Measurements from ENCODE around the gene SIRPA. TPM values are rescaled to one million over a fixed set of nuclear protein-coding genes. Genes with fewer than 3 reads are reported as not detected.
A peak's percentile ranks its signal among the peaks of the same experiment; 100 is the strongest.

The SIRPA gene
- total RNA-seq, 1 experiment from 2014 or later: 6.0 TPM

DNA sequence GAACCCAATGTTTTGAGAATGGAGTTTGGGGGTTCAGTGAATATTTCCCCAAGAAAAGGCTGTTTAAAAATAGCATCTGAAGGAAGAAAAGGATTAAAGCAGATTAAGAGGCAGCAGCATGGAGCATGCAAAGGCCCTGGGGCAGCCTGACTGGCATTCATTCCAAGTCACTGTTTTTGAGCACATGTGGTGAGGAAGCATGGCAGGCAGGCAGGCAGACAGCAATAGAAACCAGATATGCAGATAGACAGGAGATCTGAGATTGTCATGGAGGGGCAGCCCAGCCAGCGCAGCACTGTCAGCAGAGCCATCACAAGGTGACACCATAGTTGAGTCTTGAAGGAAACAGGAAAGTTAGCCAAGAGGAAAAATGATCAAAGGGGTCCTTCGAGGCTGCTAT, 37.8 kb downstream of the SIRPA start:
- no peak overlapping the region for H2AFZ ChIP-seq (ENCODE audit: low read length)
- no CpG with 5 or more reads among the region's 2 CpGs for WGBS (ENCODE audit: extremely low coverage, insufficient read length, low lambda C conversion rate)
- no peak overlapping the region for H3T11ph ChIP-seq (ENCODE audit: low read length)

More for the DNA sequence above, 37.8 kb downstream of the SIRPA start:
- H4K91ac ChIP-seq (ENCODE audit: insufficient read length, low read depth, low read length): no peak overlapping the region
- H3K56ac ChIP-seq (ENCODE audit: insufficient read length, low read depth, low read length): no peak overlapping the region
- H3K4me1 ChIP-seq (ENCODE audit: insufficient read depth, low read length): no peaks in the 10 kb centered on the region
- H4K5ac ChIP-seq (ENCODE audit: insufficient read length, low read depth, low read length): no peak overlapping the region
- H2AK5ac ChIP-seq (ENCODE audit: insufficient read length, low read length): no peak overlapping the region
- no peak overlapping the region for H2BK20ac ChIP-seq (ENCODE audit: low read depth, low read length, poor library complexity, severe bottlenecking)
- H2BK12ac ChIP-seq (ENCODE audit: insufficient read length, low read depth, low read length): no peak overlapping the region
- H3K27me3 ChIP-seq (ENCODE audit: insufficient read depth, low read length): no peaks in the 10 kb centered on the region
- Mint-ChIP-seq H3K9me3 (no peaks in the 10 kb centered on the region; a peak in 1 of 5 replicates), H3K27ac (peak overlapping the region in 1 of 3 experiments; percentile 85; a peak in 1 of 7 replicates), H3K4me1 (peaks cover 20 to 22% of the 10 kb centered on the region in 2 experiments), H3K4me3 (no peak overlapping the region), H3K27me3 (ENCODE audit: low read depth) (peaks cover 8% of the 10 kb centered on the region), H3K36me3 (ENCODE audit: insufficient read depth in 1 of 3, low read depth in 3 of 3) (peaks cover 0 to 6% (median 4%) of the 10 kb centered on the region in 3 experiments; a peak in 4 of 7 replicates)
- no peaks in the 10 kb centered on the region for H3K9me3 ChIP-seq (ENCODE audit: control insufficient read depth, low read depth, low read length)
- H2BK5ac ChIP-seq (ENCODE audit: insufficient read length, low read length): no peak overlapping the region
- H3K27ac ChIP-seq (ENCODE audit: insufficient read length, low read depth, low read length): no peak overlapping the region
- no peak overlapping the region for H3K23ac ChIP-seq (ENCODE audit: insufficient read length, low read depth, low read length)
- H3K79me2 ChIP-seq (ENCODE audit: insufficient read depth, low read length): no peaks in the 10 kb centered on the region
- H3K79me1 ChIP-seq (ENCODE audit: insufficient read depth, low read depth, low read length, poor library complexity, severe bottlenecking): no peaks in the 10 kb centered on the region
- H4K20me1 ChIP-seq (ENCODE audit: control insufficient read depth, insufficient read depth, insufficient read length): no peaks in the 10 kb centered on the region
- no peak overlapping the region for H3K4me2 ChIP-seq (ENCODE audit: insufficient read depth, insufficient read length, low read length)
- H4K8ac ChIP-seq (replicated peaks; ENCODE audit: insufficient read length, low read depth, low read length): no peak overlapping the region
- H3K14ac ChIP-seq (ENCODE audit: insufficient read depth, low read length): no peak overlapping the region
- H3K23me2 ChIP-seq (ENCODE audit: insufficient read length, low read depth, low read length, poor library complexity, severe bottlenecking): no peaks in the 10 kb centered on the region
- H3K4ac ChIP-seq (ENCODE audit: low read depth, low read length): no peak overlapping the region
- H3K18ac ChIP-seq (ENCODE audit: insufficient read length, low read depth, low read length): no peak overlapping the region
- no peak for DNase-seq
- H2BK120ac ChIP-seq (ENCODE audit: low read depth, low read length, poor library complexity, severe bottlenecking): no peak overlapping the region
- no peak for TF ChIP-seq CTCF (conservative IDR thresholded peaks at IDR 0.05)
- no peak overlapping the region for H3K9ac ChIP-seq (ENCODE audit: extremely low read depth, insufficient read length, low read length)
- H2BK15ac ChIP-seq (ENCODE audit: low read depth, low read length): no peak overlapping the region

Measured in H9 (cell line).